Astrocyte (in vitro differentiated cells and primary cell): ENCODE results near the gene PRODH. TPM values are rescaled to one million over a fixed set of nuclear protein-coding genes. Genes with fewer than 3 reads are reported as not detected.
"Not testable (repeated sequence)": the region's sequence is repeated elsewhere in the genome, so short reads cannot be mapped to it uniquely, and the experiment has no call there.

Experiments used
- DNase-seq: peaks from one replicate; pipeline ENCODE4 v3.0.0-alpha.2; 2010; ENCODE audit warnings: low read depth
- FAIRE-seq: peaks from 2 replicates; lab custom pipeline; 2011; peaks lifted over from hg19 to GRCh38; lab: Jason Lieb, UNC
- H2AFZ ChIP-seq: 2 replicates; pipeline ENCODE4 v1.6.0; 2012; ENCODE audit warnings: low read depth, low read length, inconsistent platforms
- H3K27ac ChIP-seq: 2 replicates; pipeline ENCODE4 v1.5.1; 2011; ENCODE audit warnings: low read depth, low read length, inconsistent platforms
- H3K27me3 ChIP-seq: 2 replicates; pipeline ENCODE4 v1.6.0; 2011; ENCODE audit warnings: low read length, inconsistent platforms; ENCODE audit not compliant: insufficient read depth
- H3K36me3 ChIP-seq: 2 replicates; pipeline ENCODE4 v1.5.1; 2011; ENCODE audit warnings: low read length, inconsistent platforms; ENCODE audit not compliant: insufficient read depth
- H3K4me1 ChIP-seq: 2 replicates; pipeline ENCODE4 v1.5.1; 2011; ENCODE audit warnings: low read length, inconsistent platforms; ENCODE audit not compliant: insufficient read depth
- H3K4me2 ChIP-seq: 2 replicates; pipeline ENCODE4 v1.6.0; 2012; ENCODE audit warnings: low read length, inconsistent platforms
- H3K4me3 ChIP-seq: 2 replicates; pipeline ENCODE4 v1.5.1; 2011; ENCODE audit warnings: low read depth, mild to moderate bottlenecking, low read length, inconsistent platforms; ENCODE audit not compliant: insufficient read depth
- H3K79me2 ChIP-seq: 2 replicates; pipeline ENCODE4 v1.6.0; 2012; ENCODE audit warnings: mild to moderate bottlenecking, low read length, inconsistent platforms; ENCODE audit not compliant: insufficient read depth
- H3K9ac ChIP-seq: 2 replicates; pipeline ENCODE4 v1.6.0; 2012; ENCODE audit warnings: mild to moderate bottlenecking, low read length, inconsistent platforms
- H3K9me3 ChIP-seq: 2 replicates; pipeline ENCODE4 v1.5.1; 2012; ENCODE audit warnings: low read depth, mild to moderate bottlenecking, low read length, inconsistent platforms; ENCODE audit not compliant: insufficient read depth
- H4K20me1 ChIP-seq: 2 replicates; pipeline ENCODE4 v1.6.0; 2012; ENCODE audit warnings: low read length, inconsistent platforms; ENCODE audit not compliant: insufficient read depth
- H3K27ac Mint-ChIP-seq: one replicate; pipeline ENCODE4 v1.8.0; 2021; ENCODE audit warnings: mild to moderate bottlenecking, mixed read lengths; ENCODE audit not compliant: unreplicated experiment
- H3K27me3 Mint-ChIP-seq: one replicate; pipeline ENCODE4 v1.8.0; 2021; ENCODE audit warnings: low read depth, mixed read lengths; ENCODE audit not compliant: unreplicated experiment
- H3K36me3 Mint-ChIP-seq: one replicate; pipeline ENCODE4 v1.8.0; 2021; ENCODE audit warnings: low read depth, mixed read lengths; ENCODE audit not compliant: unreplicated experiment
- H3K4me1 Mint-ChIP-seq: one replicate; pipeline ENCODE4 v1.8.0; 2021; ENCODE audit warnings: low read depth, mixed read lengths; ENCODE audit not compliant: unreplicated experiment
- H3K4me3 Mint-ChIP-seq: one replicate; pipeline ENCODE4 v1.8.0; 2021; ENCODE audit warnings: mild to moderate bottlenecking, moderate library complexity, mixed read lengths; ENCODE audit not compliant: unreplicated experiment
- H3K9me3 Mint-ChIP-seq: one replicate; pipeline ENCODE4 v1.8.0; 2021; ENCODE audit warnings: mild to moderate bottlenecking, mixed read lengths; ENCODE audit not compliant: unreplicated experiment
- CTCF ChIP-seq: IDR thresholded peaks from 2 replicates; pipeline ENCODE4 v1.5.1; 2011; ENCODE audit warnings: low read depth, mild to moderate bottlenecking, inconsistent platforms, low read length, moderate library complexity; ENCODE audit not compliant: insufficient read depth
- EZH2 ChIP-seq: IDR thresholded peaks from 2 replicates; pipeline ENCODE4 v1.6.1; 2012; ENCODE audit warnings: mild to moderate bottlenecking, low read length, inconsistent platforms; ENCODE audit not compliant: insufficient read depth
- total RNA-seq: library from RNA; stranded (reverse); gene quantifications from 2 replicates; pipeline ENCODE4 v1.2.1, GENCODE V29; 2021

The PRODH gene
- total RNA-seq, 1 donor from 2014 or later = 1.2 TPM

DNA sequence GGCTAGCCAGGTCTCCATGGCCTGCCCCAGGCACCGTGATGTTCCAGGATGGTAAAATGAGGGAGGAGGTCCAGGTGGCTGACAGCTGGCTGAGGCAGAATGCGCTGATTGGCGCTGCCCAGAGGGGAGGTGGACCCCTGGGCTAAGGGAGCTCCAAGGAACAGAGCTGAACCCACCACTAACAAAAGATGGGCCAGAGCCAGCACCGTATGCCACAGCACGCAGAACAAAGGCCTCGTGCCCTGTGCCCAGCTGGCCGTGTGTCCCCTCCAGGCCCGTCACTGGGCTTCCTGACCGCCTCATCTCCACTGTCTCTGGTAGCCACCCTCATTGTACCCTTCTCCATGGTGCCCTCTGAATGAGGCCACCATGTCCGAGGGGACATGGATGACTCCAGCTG, 19.6 kb upstream of the PRODH start:
- H3K27ac Mint-ChIP-seq = no peak overlapping the region

DNA sequence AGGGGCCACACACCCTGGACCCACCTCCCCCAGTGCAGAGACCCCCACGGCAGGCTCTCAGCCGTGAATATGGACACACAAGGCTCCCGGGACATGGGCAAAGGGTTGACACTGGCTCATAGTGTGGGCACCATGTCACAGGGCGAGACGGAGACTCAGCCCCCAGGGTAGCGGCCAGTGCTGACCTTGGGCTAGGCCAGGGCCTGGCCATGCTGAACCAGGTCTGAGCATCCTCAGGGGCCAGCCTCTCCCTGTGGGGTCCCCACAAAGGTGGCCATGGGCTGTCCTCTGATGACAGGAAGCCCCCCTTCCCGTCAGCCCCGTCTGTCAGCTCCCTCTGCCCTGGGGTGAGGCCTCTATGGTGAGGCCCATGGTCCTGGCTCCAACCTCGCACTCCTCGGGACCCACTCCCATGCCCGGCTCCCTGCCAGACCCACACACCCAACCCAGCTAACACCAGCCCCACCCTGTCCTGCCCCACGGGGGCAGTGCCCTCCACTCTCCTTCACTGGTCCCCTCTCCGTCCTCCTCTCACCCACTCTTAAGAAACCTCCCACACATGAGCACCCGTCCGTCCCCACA, 19.0 kb upstream of the PRODH start:
- Mint-ChIP-seq H3K4me1 (peaks cover 4% of the 10 kb centered on the region), H3K27me3 (peaks cover 18% of the 10 kb centered on the region), H3K27ac (no peak overlapping the region), H3K4me3 (no peak overlapping the region), H3K9me3 (no peaks in the 10 kb centered on the region), H3K36me3 (no peaks in the 10 kb centered on the region)
- H3K4me2 ChIP-seq = no peak overlapping the region
- H3K9me3 ChIP-seq = no peaks in the 10 kb centered on the region
- FAIRE-seq (no peak), DNase-seq (no peak)
- H3K36me3 ChIP-seq = no peaks in the 10 kb centered on the region
- H3K4me1 ChIP-seq = peaks cover 10% of the 10 kb centered on the region
- H4K20me1 ChIP-seq = no peaks in the 10 kb centered on the region
- no peak for TF ChIP-seq CTCF
- no peak overlapping the region for H3K4me3 ChIP-seq
- H3K9ac ChIP-seq = no peak overlapping the region
- no peaks in the 10 kb centered on the region for H3K79me2 ChIP-seq
- H3K27me3 ChIP-seq = peaks cover 2% of the 10 kb centered on the region
- H3K27ac ChIP-seq = no peak overlapping the region
- H2AFZ ChIP-seq = no peak overlapping the region

More for the DNA sequence above, 19.6 kb upstream of the PRODH start:
- Histone ChIP-seq H3K36me3 (no peaks in the 10 kb centered on the region), H3K4me1 (peaks cover 10% of the 10 kb centered on the region), H2AFZ (no peak overlapping the region), H4K20me1 (no peaks in the 10 kb centered on the region), H3K27ac (no peak overlapping the region), H3K9ac (no peak overlapping the region), H3K27me3 (peaks cover 2% of the 10 kb centered on the region), H3K79me2 (no peaks in the 10 kb centered on the region), H3K9me3 (no peaks in the 10 kb centered on the region), H3K4me3 (no peak overlapping the region), H3K4me2 (no peak overlapping the region)
- no peak overlapping the region for H3K4me3 Mint-ChIP-seq
- no peaks in the 10 kb centered on the region for H3K36me3 Mint-ChIP-seq
- peaks cover 4% of the 10 kb centered on the region for H3K4me1 Mint-ChIP-seq
- FAIRE-seq = no peak
- H3K27me3 Mint-ChIP-seq = peaks cover 15% of the 10 kb centered on the region
- DNase-seq = no peak
- H3K9me3 Mint-ChIP-seq = no peaks in the 10 kb centered on the region
- TF ChIP-seq CTCF = no peak
- no peak for TF ChIP-seq EZH2

GRCh38 chr22:18954303-18954989, 18.4 kb upstream of the PRODH start:
- not testable (repeated sequence) for H3K4me3 Mint-ChIP-seq, H3K27ac ChIP-seq, H3K36me3 Mint-ChIP-seq, H4K20me1 ChIP-seq, H3K36me3 ChIP-seq, H3K4me2 ChIP-seq, FAIRE-seq, H2AFZ ChIP-seq, H3K4me1 ChIP-seq, H3K27ac Mint-ChIP-seq, H3K9ac ChIP-seq, H3K27me3 ChIP-seq, H3K79me2 ChIP-seq, H3K4me1 Mint-ChIP-seq, DNase-seq, H3K9me3 Mint-ChIP-seq, H3K4me3 ChIP-seq, H3K9me3 ChIP-seq
- H3K27me3 Mint-ChIP-seq = peaks cover 22% of the 10 kb centered on the region
- TF ChIP-seq CTCF = peak; percentile 50

GRCh38 chr22:18953128-18953527, 17.0 kb upstream of the PRODH start:
- H3K9me3 ChIP-seq, DNase-seq, H3K36me3 ChIP-seq, FAIRE-seq, H3K4me3 ChIP-seq, H3K9ac ChIP-seq, H3K4me3 Mint-ChIP-seq, H3K27ac ChIP-seq, H3K36me3 Mint-ChIP-seq, H3K4me2 ChIP-seq, H3K4me1 ChIP-seq, H3K27me3 ChIP-seq, H3K4me1 Mint-ChIP-seq, H3K9me3 Mint-ChIP-seq, H2AFZ ChIP-seq, H4K20me1 ChIP-seq, H3K79me2 ChIP-seq, H3K27ac Mint-ChIP-seq: not testable (repeated sequence)
- H3K27me3 Mint-ChIP-seq = peaks cover 19% of the 10 kb centered on the region
